ENCODE results near the gene HK2.
A peak's percentile ranks its signal among the peaks of the same experiment; 100 is the strongest.
"Not testable (repeated sequence)": the region's sequence is repeated elsewhere in the genome, so short reads cannot be mapped to it uniquely, and the experiment has no call there.

Gene HK2

GRCh38 chr2:74893332-74893731 lies 59.4 kb downstream of the HK2 start:
- DNase-seq (ENCODE audit: low read depth in 2 of 3, low spot score in 1 of 3), result no peak

GRCh38 chr2:74894272-74894981 lies 60.5 kb downstream of the HK2 start:
- DNase-seq (ENCODE audit: low read depth in 2 of 3, low spot score in 1 of 3), result no peak

GRCh38 chr2:74895001-74895400 lies 61.1 kb downstream of the HK2 start:
- no peak for DNase-seq (ENCODE audit: low read depth in 2 of 3, low spot score in 1 of 3)

- no peak for DNase-seq (ENCODE audit: low read depth in 2 of 3, low spot score in 1 of 3)
Observed at GRCh38 chr2:74896232-74896631, 62.3 kb downstream of the HK2 start.

GRCh38 chr2:74900225-74900624 lies 66.3 kb downstream of the HK2 start:
- not testable (repeated sequence) for DNase-seq (ENCODE audit: low read depth in 2 of 3, low spot score in 1 of 3)

- no peak for DNase-seq (ENCODE audit: low read depth in 2 of 3, low spot score in 1 of 3)
Observed at GRCh38 chr2:74902281-74902860, 68.4 kb downstream of the HK2 start.

- DNase-seq (ENCODE audit: low read depth in 2 of 3, low spot score in 1 of 3), result no peak
Observed at GRCh38 chr2:74906395-74906794, 72.5 kb downstream of the HK2 start.

- DNase-seq (ENCODE audit: low read depth in 2 of 3, low spot score in 1 of 3), result not testable (repeated sequence)
Observed at GRCh38 chr2:74907560-74907959, 73.6 kb downstream of the HK2 start.

- no peak for DNase-seq (ENCODE audit: low read depth in 2 of 3, low spot score in 1 of 3)
Observed at GRCh38 chr2:74908748-74909444, 75.0 kb downstream of the HK2 start.

GRCh38 chr2:74910245-74910644 lies 76.3 kb downstream of the HK2 start:
- DNase-seq (ENCODE audit: low read depth in 2 of 3, low spot score in 1 of 3), result no peak

- DNase-seq (ENCODE audit: low read depth in 2 of 3, low spot score in 1 of 3), result no peak
Observed at GRCh38 chr2:74911061-74911460, 77.1 kb downstream of the HK2 start.

- DNase-seq (ENCODE audit: low read depth in 2 of 3, low spot score in 1 of 3), result peak in 2 of 3 donors; percentile 23 to 31
Observed at GRCh38 chr2:74915743-74916142, 81.8 kb downstream of the HK2 start.

- DNase-seq (ENCODE audit: low read depth in 2 of 3, low spot score in 1 of 3), result no peak
Observed at GRCh38 chr2:74916394-74916793, 82.5 kb downstream of the HK2 start.

GRCh38 chr2:74917702-74918619 lies 84.0 kb downstream of the HK2 start:
- DNase-seq (ENCODE audit: low read depth in 2 of 3, low spot score in 1 of 3), result no peak

- DNase-seq (ENCODE audit: low read depth in 2 of 3, low spot score in 1 of 3), result peak; percentile 44 to 57 (median 55)
Observed at GRCh38 chr2:74919827-74920226, 85.9 kb downstream of the HK2 start.

GRCh38 chr2:74921236-74921736 lies 87.4 kb downstream of the HK2 start:
- no peak for DNase-seq (ENCODE audit: low read depth in 2 of 3, low spot score in 1 of 3)

GRCh38 chr2:74922592-74923227 lies 88.8 kb downstream of the HK2 start:
- no peak for DNase-seq (ENCODE audit: low read depth in 2 of 3, low spot score in 1 of 3)

GRCh38 chr2:74924463-74925265 lies 90.7 kb downstream of the HK2 start:
- DNase-seq (ENCODE audit: low read depth in 2 of 3, low spot score in 1 of 3), result no peak

- DNase-seq (ENCODE audit: low read depth in 2 of 3, low spot score in 1 of 3), result no peak
Observed at GRCh38 chr2:74925361-74925786, 91.4 kb downstream of the HK2 start.

GRCh38 chr2:74927621-74928020 lies 93.7 kb downstream of the HK2 start:
- DNase-seq (ENCODE audit: low read depth in 2 of 3, low spot score in 1 of 3), result no peak
